Measurements from ENCODE around the gene FOXM1.

Gene FOXM1

DNA sequence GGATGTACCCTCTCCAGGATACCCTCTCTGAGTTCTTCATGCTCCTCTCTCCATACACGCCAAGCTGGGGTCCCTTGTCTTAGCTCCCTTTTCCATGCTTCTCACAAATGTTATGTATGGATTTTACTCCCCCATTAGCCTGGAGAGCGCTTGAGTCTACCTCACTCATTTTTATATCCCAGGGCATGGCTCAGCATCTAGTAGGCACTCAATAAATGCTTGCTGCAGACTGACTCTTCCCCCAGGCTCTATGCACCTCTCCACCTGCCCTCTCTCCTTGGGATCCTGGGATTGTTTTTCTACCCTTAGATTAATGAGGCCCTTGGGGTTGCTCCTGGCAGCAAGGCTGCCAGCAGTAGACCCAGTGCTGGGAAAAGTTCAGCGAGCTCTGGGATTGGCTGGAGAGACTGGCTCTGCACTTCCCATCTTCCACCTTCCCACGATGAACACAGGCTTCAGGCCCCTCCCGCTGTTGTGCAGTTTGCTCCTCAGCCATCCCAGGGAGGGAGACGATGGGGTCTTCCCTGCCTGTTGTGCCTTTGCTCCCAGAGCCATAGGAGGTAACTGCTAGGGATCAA lies 44.3 kb downstream of the FOXM1 start:
- no peak for DNase-seq
- peak overlapping the region; percentile 38 to 51 for H3K4me3 ChIP-seq
- peaks cover 9 to 33% (median 11%) of the 10 kb centered on the region in 3 donors for H3K36me3 ChIP-seq
- H3K4me1 ChIP-seq, result peaks cover 0 to 34% (median 25%) of the 10 kb centered on the region in 4 donors
- no peaks in the 10 kb centered on the region for H3K9me3 ChIP-seq
- intact Hi-C loops (cut with DNase I; ENCODE audit: low total_unique reads), result no loop called here
- TF ChIP-seq, protein P1, sequence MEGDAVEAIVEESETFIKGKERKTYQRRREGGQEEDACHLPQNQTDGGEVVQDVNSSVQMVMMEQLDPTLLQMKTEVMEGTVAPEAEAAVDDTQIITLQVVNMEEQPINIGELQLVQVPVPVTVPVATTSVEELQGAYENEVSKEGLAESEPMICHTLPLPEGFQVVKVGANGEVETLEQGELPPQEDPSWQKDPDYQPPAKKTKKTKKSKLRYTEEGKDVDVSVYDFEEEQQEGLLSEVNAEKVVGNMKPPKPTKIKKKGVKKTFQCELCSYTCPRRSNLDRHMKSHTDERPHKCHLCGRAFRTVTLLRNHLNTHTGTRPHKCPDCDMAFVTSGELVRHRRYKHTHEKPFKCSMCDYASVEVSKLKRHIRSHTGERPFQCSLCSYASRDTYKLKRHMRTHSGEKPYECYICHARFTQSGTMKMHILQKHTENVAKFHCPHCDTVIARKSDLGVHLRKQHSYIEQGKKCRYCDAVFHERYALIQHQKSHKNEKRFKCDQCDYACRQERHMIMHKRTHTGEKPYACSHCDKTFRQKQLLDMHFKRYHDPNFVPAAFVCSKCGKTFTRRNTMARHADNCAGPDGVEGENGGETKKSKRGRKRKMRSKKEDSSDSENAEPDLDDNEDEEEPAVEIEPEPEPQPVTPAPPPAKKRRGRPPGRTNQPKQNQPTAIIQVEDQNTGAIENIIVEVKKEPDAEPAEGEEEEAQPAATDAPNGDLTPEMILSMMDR (IDR thresholded peaks at IDR 0.05), result no peak
- no peaks in the 10 kb centered on the region for H3K27me3 ChIP-seq
- peak overlapping the region; percentile 25 to 64 for H3K27ac ChIP-seq

DNA sequence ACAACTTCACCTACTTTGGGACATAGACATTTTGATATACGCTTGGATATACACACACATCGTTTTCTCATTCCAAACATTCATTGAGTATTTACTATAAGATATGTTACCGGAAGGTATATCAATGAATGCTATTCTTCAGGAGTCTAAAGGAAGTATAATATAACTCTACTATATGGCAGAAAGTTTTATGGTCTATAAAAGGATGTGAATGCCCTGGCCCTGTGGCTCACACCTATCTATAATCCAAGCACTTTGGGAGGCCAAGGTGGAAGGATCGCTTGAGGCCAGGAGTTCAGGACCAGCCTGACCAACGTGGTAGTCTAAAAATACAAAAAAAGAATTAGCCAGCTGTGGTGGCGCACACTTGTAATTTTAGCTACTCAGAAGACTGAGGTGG lies 47.7 kb downstream of the FOXM1 start:
- TF ChIP-seq, protein P1 (IDR thresholded peaks at IDR 0.05), result no peak
- Histone ChIP-seq H3K27ac (no peak overlapping the region), H3K4me1 (peaks cover 0 to 22% (median 15%) of the 10 kb centered on the region in 4 donors), H3K9me3 (no peaks in the 10 kb centered on the region), H3K4me3 (no peak overlapping the region), H3K27me3 (no peaks in the 10 kb centered on the region), H3K36me3 (peaks cover 41 to 67% (median 43%) of the 10 kb centered on the region in 3 donors)
- intact Hi-C loops (cut with DNase I; ENCODE audit: low total_unique reads), result no loop called here
- no peak for DNase-seq

DNA sequence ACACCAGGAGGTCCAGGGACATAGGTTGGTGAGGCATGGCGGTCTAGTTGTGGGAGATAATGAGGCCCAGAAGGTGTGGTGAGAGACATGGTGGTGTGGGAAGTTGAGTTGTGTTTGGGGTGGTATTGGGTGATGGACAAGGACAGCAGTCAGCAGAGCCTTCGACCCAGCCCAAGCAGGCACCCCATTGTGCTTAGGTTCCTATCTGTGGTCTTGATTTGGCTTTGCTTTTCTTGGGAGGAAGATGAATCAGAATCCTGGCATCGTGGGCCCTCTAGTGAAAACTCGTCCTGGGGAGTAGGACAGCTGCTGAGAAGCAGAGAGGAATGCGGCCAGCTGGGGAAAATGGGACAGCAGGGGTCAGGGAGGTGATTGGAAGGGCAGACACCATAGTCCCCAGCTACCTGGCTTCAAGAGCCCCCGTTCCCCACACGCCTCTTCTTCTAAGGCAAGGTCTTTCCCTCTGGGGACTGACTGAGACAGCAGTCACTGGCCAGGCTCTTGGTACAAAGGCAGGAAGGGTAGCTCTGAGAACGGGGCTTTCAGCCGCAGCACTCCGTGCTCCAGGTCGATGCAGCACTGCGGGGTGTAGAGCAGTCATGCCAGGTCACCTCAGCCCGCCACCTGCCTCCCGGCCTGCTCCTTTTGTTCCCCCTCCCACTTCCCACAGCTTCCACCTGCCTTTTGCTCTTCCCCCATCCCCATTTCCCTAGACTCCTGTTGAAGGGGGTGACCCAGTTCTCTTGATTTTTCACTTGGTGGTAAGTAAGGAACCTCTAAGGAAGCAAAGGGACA lies 50.1 kb downstream of the FOXM1 start:
- H3K4me1 ChIP-seq, result no peaks in the 10 kb centered on the region
- DNase-seq, result no peak
- H3K36me3 ChIP-seq, result peaks cover 63 to 90% (median 64%) of the 10 kb centered on the region in 3 donors
- intact Hi-C loops (cut with DNase I; ENCODE audit: low total_unique reads), result no loop called here
- H3K27ac ChIP-seq, result no peak overlapping the region
- no peak overlapping the region for H3K4me3 ChIP-seq
- TF ChIP-seq, protein P1 (IDR thresholded peaks at IDR 0.05), result no peak
- no peaks in the 10 kb centered on the region for H3K9me3 ChIP-seq
- H3K27me3 ChIP-seq, result no peaks in the 10 kb centered on the region

DNA sequence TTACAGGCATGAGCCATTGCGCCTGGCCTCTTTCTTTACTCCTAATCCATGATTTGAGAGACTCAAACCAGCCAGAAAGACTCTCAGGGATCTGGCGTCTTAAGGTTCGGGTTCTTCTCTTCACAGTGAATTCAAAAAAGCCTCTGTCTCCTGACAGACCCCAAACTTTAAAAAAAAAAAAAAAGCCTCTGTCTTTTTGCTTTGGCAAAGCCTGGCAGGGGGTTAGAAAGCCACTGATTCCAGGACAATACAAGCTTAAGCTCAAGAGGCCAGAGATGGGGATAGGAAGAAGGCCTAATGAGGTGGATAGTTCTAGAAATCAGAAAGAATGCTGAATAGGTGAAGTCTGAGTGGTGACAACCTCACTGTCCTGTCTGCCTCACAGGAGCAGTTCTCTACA lies 50.9 kb downstream of the FOXM1 start:
- H3K36me3 ChIP-seq, result peaks cover 71 to 99% (median 72%) of the 10 kb centered on the region in 3 donors
- H3K27ac ChIP-seq, result no peak overlapping the region
- intact Hi-C loops (cut with DNase I; ENCODE audit: low total_unique reads), result no loop called here

DNA sequence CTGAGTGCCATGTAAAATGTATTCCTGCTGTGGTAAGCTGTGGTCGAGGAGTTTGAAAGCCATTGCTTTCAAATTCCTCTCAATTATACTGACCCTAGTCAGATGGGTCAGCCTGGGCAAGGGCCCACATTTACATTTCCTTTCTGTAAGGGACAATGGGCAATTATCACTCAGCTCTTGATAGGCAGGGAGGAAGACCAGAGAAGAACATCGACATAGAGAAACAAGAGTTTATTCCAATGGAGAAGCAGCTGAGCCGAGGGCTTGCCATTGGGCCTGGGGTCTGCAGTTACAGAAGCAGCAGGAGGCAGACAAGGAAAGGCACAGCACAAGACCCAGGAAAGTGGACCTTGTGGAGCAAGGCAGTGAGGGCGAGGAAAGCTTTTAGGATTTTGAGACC lies 51.8 kb downstream of the FOXM1 start:
- Histone ChIP-seq H3K27ac (no peak overlapping the region), H3K9me3 (no peaks in the 10 kb centered on the region), H3K27me3 (no peaks in the 10 kb centered on the region), H3K36me3 (peaks cover 71 to 100% (median 80%) of the 10 kb centered on the region in 3 donors), H3K4me3 (no peak overlapping the region), H3K4me1 (no peaks in the 10 kb centered on the region)
- DNase-seq, result no peak
- TF ChIP-seq, protein P1 (IDR thresholded peaks at IDR 0.05), result no peak
- intact Hi-C loops (cut with DNase I; ENCODE audit: low total_unique reads), result no loop called here

More for the DNA sequence above, 50.9 kb downstream of the FOXM1 start:
- no peak for DNase-seq
- Histone ChIP-seq H3K4me1 (no peaks in the 10 kb centered on the region), H3K27me3 (no peaks in the 10 kb centered on the region), H3K9me3 (no peaks in the 10 kb centered on the region), H3K4me3 (no peak overlapping the region)
- TF ChIP-seq, protein P1 (IDR thresholded peaks at IDR 0.05), result no peak

Data from tibial artery (tissue), 4 donors.